ENCODE data around the gene EIF5. TPM values are rescaled to one million over a fixed set of nuclear protein-coding genes. Genes with fewer than 3 reads are reported as not detected.
"Not testable (repeated sequence)": the region's sequence is repeated elsewhere in the genome, so short reads cannot be mapped to it uniquely, and the experiment has no call there.

The EIF5 gene
- polyA plus RNA-seq, 3 donors: 162 to 191 (median 163) TPM

DNA sequence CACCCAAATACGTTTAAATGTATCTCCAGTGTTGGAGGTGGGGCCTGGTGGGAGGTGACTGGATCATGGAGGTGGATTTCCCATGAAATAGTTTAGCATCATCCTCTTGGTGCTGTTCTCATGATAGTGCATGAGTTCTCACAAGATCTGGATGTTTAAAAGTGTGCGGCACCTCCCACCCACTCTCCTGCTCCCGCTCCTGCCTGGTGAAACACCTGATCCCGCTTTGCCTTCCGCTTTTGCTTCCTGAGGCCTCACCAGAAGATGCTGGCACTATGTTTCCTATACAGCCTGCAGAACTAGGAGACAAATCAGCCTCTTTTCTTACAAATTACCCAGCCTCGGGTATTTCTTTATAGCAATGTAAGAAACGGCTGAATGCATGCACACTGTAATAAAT lies 20.1 kb downstream of the EIF5 start:
- Histone ChIP-seq H3K79me2 (ENCODE audit: insufficient read depth, low read length) (no peaks in the 10 kb centered on the region), H3K4me2 (replicated peaks; ENCODE audit: extremely low read depth, low read length, poor library complexity, severe bottlenecking) (no peak overlapping the region), H3K4me3 (replicated peaks in 1 of 3; ENCODE audit: low read depth in 2 of 3, low read length in 3 of 3) (no peak overlapping the region), H3K36me3 (replicated peaks in 1 of 2; ENCODE audit: control insufficient read depth in 1 of 2, insufficient read depth in 2 of 2, low read length in 2 of 2) (no peaks in the 10 kb centered on the region), H3K9ac (ENCODE audit: insufficient read depth, low read length, poor library complexity, severe bottlenecking) (no peak overlapping the region), H3K27ac (ENCODE audit: low read depth in 1 of 2, low read length in 2 of 2) (no peak overlapping the region), H3K9me3 (replicated peaks in 1 of 2; ENCODE audit: control insufficient read depth in 1 of 2, insufficient read depth in 1 of 2, low read length in 2 of 2) (no peaks in the 10 kb centered on the region), H2AFZ (ENCODE audit: insufficient read depth, low read depth, low read length, poor library complexity, severe bottlenecking) (no peak overlapping the region), H4K20me1 (ENCODE audit: insufficient read depth, low read length) (no peaks in the 10 kb centered on the region), H3K4me1 (ENCODE audit: control insufficient read depth in 1 of 2, insufficient read depth in 2 of 2, low read length in 2 of 2) (peaks cover 10 to 16% of the 10 kb centered on the region in 2 donors), H3K27me3 (ENCODE audit: control insufficient read depth in 2 of 2, insufficient read depth in 2 of 2, low read length in 2 of 2) (no peaks in the 10 kb centered on the region)
- Mint-ChIP-seq H3K27ac (peak overlapping the region in 1 of 7 donors; percentile 42), H3K4me3 (no peak overlapping the region), H3K36me3 (no peaks in the 10 kb centered on the region), H3K4me1 (peaks cover 9% of the 10 kb centered on the region), H3K9me3 (peaks cover 0 to 4% (median 0%) of the 10 kb centered on the region in 7 donors), H3K27me3 (ENCODE audit: low read depth in 3 of 3) (peaks cover 1 to 8% (median 3%) of the 10 kb centered on the region in 3 donors)
- intact Hi-C loops (cut with micrococcal nuclease): no loop called here
- WGBS (ENCODE audit: insufficient coverage): 100% methylated on average over 3 of the region's 7 CpGs
- TF ChIP-seq, protein P1, sequence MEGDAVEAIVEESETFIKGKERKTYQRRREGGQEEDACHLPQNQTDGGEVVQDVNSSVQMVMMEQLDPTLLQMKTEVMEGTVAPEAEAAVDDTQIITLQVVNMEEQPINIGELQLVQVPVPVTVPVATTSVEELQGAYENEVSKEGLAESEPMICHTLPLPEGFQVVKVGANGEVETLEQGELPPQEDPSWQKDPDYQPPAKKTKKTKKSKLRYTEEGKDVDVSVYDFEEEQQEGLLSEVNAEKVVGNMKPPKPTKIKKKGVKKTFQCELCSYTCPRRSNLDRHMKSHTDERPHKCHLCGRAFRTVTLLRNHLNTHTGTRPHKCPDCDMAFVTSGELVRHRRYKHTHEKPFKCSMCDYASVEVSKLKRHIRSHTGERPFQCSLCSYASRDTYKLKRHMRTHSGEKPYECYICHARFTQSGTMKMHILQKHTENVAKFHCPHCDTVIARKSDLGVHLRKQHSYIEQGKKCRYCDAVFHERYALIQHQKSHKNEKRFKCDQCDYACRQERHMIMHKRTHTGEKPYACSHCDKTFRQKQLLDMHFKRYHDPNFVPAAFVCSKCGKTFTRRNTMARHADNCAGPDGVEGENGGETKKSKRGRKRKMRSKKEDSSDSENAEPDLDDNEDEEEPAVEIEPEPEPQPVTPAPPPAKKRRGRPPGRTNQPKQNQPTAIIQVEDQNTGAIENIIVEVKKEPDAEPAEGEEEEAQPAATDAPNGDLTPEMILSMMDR (IDR thresholded peaks at IDR 0.05): no peak
- no peak for DNase-seq

DNA sequence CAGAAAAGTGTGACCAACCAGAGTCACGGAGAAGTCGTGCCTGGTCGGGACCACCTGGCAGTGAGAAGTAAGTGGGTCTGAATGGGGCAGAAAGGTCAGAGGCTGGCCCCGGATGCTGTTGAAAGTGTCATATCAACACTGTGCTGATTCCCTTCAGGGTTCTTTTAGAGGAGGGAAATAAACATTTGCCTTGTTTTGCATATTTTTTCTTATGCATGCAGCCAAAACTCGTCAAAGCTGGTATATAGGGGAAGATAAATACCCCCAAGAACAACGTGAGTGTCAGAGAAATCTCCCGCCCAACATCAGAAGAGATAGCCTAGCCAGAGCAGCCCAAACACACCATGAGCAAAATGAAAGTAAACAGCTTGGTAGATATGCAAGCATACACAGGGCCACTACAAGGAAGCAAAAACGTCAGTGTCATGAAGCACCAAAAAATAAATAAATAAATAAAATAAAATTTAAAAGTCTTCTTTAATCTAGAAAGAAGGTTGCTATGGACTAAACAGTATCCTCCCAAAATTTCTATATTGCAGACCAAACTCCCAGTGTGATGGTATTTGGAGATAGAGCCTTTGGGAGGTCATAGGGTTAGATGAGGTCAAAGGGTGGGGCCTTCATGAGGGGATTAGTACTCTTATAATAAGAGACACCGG lies 22.1 kb downstream of the EIF5 start:
- no peaks in the 10 kb centered on the region for H3K79me2 ChIP-seq (ENCODE audit: insufficient read depth, low read length)
- peak overlapping the region; percentile 9 for H3K4me2 ChIP-seq (replicated peaks; ENCODE audit: extremely low read depth, low read length, poor library complexity, severe bottlenecking)
- Mint-ChIP-seq H3K27ac (peak overlapping the region in 1 of 7 donors; percentile 67), H3K36me3 (no peaks in the 10 kb centered on the region), H3K4me1 (peaks cover 9% of the 10 kb centered on the region), H3K4me3 (no peak overlapping the region), H3K27me3 (ENCODE audit: low read depth in 3 of 3) (peaks cover 1 to 8% (median 3%) of the 10 kb centered on the region in 3 donors), H3K9me3 (peaks cover 0 to 4% (median 0%) of the 10 kb centered on the region in 7 donors)
- DNase-seq: no peak
- H3K36me3 ChIP-seq (replicated peaks in 1 of 2; ENCODE audit: control insufficient read depth in 1 of 2, insufficient read depth in 2 of 2, low read length in 2 of 2): no peaks in the 10 kb centered on the region
- TF ChIP-seq, protein P1 (IDR thresholded peaks at IDR 0.05): no peak
- H3K4me1 ChIP-seq (ENCODE audit: control insufficient read depth in 1 of 2, insufficient read depth in 2 of 2, low read length in 2 of 2): peaks cover 10 to 16% of the 10 kb centered on the region in 2 donors
- no peak overlapping the region for H3K9ac ChIP-seq (ENCODE audit: insufficient read depth, low read length, poor library complexity, severe bottlenecking)
- H3K9me3 ChIP-seq (replicated peaks in 1 of 2; ENCODE audit: control insufficient read depth in 1 of 2, insufficient read depth in 1 of 2, low read length in 2 of 2): no peaks in the 10 kb centered on the region
- H2AFZ ChIP-seq (ENCODE audit: insufficient read depth, low read depth, low read length, poor library complexity, severe bottlenecking): peak overlapping the region; percentile 47
- intact Hi-C loops (cut with micrococcal nuclease): no loop called here
- no peak overlapping the region for H3K27ac ChIP-seq (ENCODE audit: low read depth in 1 of 2, low read length in 2 of 2)
- H3K27me3 ChIP-seq (ENCODE audit: control insufficient read depth in 2 of 2, insufficient read depth in 2 of 2, low read length in 2 of 2): no peaks in the 10 kb centered on the region
- H3K4me3 ChIP-seq (replicated peaks in 1 of 3; ENCODE audit: low read depth in 2 of 3, low read length in 3 of 3): peak overlapping the region in 1 of 3 experiments; percentile 25
- 92% methylated on average over 4 of the region's 9 CpGs for WGBS (ENCODE audit: insufficient coverage)
- H4K20me1 ChIP-seq (ENCODE audit: insufficient read depth, low read length): no peaks in the 10 kb centered on the region

DNA sequence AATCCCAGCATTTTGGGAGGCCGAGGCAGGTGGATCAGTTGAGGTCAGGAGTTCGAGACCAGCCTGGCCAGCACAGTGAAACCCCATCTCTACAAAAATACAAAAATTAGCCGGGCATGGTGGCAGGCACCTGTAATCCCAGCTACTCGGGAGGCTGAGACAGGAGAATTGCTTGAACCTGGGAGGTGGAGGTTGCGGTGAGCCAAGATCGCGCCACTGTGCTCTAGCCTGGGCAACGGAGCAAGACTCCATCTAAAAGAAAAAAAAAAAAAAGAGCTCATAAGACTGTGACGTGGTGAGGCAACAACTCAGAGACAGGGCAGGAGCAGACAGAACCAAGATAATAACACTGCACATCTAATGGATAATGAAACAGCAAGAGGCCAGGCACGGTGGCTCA lies 23.5 kb downstream of the EIF5 start:
- H3K36me3 Mint-ChIP-seq; H3K36me3 ChIP-seq (replicated peaks in 1 of 2; ENCODE audit: control insufficient read depth in 1 of 2, insufficient read depth in 2 of 2, low read length in 2 of 2); H3K4me3 Mint-ChIP-seq; H3K27ac Mint-ChIP-seq; intact Hi-C loops (cut with micrococcal nuclease); H3K4me3 ChIP-seq (replicated peaks in 1 of 3; ENCODE audit: low read depth in 2 of 3, low read length in 3 of 3); H3K9ac ChIP-seq (ENCODE audit: insufficient read depth, low read length, poor library complexity, severe bottlenecking); H3K27me3 Mint-ChIP-seq (ENCODE audit: low read depth in 3 of 3); H3K9me3 Mint-ChIP-seq; H4K20me1 ChIP-seq (ENCODE audit: insufficient read depth, low read length); H3K27ac ChIP-seq (ENCODE audit: low read depth in 1 of 2, low read length in 2 of 2); H3K4me2 ChIP-seq (replicated peaks; ENCODE audit: extremely low read depth, low read length, poor library complexity, severe bottlenecking); H3K27me3 ChIP-seq (ENCODE audit: control insufficient read depth in 2 of 2, insufficient read depth in 2 of 2, low read length in 2 of 2); H3K79me2 ChIP-seq (ENCODE audit: insufficient read depth, low read length); DNase-seq; H3K9me3 ChIP-seq (replicated peaks in 1 of 2; ENCODE audit: control insufficient read depth in 1 of 2, insufficient read depth in 1 of 2, low read length in 2 of 2): not testable (repeated sequence)
- 100% methylated on average over 2 of the region's 10 CpGs for WGBS (ENCODE audit: insufficient coverage)
- H3K4me1 ChIP-seq (ENCODE audit: control insufficient read depth in 1 of 2, insufficient read depth in 2 of 2, low read length in 2 of 2): peaks cover 15 to 30% of the 10 kb centered on the region in 2 donors
- H2AFZ ChIP-seq (ENCODE audit: insufficient read depth, low read depth, low read length, poor library complexity, severe bottlenecking): peak overlapping the region; percentile 35
- peaks cover 16% of the 10 kb centered on the region for H3K4me1 Mint-ChIP-seq

Data from CD14-positive monocyte (primary cell).